ENCODE measurements around the gene BAK1.

DNA sequence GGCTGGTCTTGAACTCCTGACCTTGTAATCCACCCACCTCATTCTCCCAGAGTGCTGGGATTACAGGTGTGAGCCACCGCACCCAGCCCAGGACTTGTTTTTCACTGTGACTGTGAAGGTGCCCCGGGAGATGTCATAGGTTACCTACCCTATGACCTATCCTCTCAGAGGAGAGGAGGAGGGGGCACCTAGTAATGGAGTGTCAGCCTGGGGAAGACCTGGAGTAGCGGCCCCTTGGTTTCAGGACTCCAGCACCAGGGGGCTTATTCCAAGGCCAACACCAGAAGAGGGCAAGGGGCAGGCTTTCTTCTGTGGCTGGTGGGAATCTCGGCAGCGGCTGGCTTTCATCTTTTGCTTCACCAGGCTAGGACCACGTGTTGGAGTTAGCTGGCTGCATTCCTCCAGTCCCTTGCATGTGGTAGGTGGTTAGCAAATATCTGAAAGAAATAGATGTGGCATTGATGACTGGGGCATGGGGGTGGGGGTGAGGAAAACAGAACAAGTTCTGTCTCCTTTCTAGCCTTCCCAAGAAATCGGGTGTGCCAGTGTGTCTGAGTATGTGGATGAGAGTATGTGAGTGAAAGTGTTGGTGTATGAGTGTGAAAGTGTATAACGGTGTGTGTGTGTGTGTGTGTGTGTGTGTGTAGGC, 33.2 kb upstream of the BAK1 start:
- no peak for TF ChIP-seq EZH2 (IDR thresholded peaks at IDR 0.05; ENCODE audit: insufficient read depth, poor library complexity, severe bottlenecking)
- TF ChIP-seq EZH2phosphoT487 (IDR thresholded peaks at IDR 0.05; ENCODE audit: insufficient read depth, low read depth), result no peak

Measured in GM23248 (cell line).